GM12872 (cell line): ENCODE results near the gene GFPT2.

Experiments used
- TF ChIP-seq, protein P1 (sequence below): IDR thresholded peaks from 3 replicates; pipeline ENCODE4 v1.5.1; 2011; ENCODE audit warnings: low read depth, mild to moderate bottlenecking, low read length, moderate library complexity; ENCODE audit not compliant: insufficient read depth

Gene GFPT2

DNA sequence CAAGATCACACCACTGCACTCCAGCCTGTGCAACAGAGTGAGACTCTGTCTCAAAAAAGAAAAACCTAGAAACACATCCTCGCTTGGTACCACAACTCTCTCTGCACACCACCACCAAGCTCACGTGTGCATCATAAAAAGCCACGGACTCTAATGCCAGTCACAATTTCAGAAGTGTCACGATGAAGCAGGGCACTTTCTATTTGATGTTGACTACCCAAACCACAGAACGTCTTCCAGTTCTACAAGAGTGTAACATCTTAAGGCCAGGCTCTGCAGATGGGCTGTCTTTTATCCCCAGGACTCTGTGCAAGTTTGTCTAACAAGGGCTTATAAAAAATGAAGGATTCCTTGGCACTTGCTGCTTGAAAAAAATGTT is 22.9 kb downstream of the GFPT2 start:
- TF ChIP-seq, protein P1, sequence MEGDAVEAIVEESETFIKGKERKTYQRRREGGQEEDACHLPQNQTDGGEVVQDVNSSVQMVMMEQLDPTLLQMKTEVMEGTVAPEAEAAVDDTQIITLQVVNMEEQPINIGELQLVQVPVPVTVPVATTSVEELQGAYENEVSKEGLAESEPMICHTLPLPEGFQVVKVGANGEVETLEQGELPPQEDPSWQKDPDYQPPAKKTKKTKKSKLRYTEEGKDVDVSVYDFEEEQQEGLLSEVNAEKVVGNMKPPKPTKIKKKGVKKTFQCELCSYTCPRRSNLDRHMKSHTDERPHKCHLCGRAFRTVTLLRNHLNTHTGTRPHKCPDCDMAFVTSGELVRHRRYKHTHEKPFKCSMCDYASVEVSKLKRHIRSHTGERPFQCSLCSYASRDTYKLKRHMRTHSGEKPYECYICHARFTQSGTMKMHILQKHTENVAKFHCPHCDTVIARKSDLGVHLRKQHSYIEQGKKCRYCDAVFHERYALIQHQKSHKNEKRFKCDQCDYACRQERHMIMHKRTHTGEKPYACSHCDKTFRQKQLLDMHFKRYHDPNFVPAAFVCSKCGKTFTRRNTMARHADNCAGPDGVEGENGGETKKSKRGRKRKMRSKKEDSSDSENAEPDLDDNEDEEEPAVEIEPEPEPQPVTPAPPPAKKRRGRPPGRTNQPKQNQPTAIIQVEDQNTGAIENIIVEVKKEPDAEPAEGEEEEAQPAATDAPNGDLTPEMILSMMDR: no peak

DNA sequence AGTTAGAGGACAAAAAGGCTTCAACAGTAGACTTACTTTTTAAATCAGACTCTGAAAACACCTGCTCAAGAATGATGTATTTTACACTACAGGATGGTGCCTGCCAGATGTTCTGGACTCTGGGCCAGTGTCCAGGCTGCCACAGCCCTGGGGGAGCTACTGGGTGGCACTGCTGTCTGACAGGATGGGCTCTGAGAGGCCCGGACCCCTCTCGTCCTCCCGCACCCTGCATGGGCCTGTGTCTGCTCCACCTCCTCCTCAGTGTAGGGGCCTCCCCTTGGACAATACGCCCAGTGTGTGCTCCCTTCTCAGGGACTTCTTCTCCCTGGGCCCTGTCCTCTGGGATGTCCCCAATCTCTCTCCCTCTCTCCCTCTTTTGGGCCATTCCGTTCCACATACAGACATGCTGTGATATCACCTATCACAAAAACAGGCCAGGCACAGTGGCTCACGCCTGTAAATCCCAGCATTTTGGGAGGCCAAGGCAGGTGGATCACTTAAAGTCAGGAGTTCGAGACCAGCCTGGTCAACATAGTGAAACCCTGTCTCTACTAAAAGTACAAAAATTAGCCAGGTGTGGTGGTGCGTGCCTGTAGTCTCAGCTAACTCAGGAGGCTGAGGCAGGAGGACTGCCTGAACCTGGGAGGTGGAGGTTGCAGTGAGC is 23.4 kb downstream of the GFPT2 start:
- TF ChIP-seq, protein P1: no peak

DNA sequence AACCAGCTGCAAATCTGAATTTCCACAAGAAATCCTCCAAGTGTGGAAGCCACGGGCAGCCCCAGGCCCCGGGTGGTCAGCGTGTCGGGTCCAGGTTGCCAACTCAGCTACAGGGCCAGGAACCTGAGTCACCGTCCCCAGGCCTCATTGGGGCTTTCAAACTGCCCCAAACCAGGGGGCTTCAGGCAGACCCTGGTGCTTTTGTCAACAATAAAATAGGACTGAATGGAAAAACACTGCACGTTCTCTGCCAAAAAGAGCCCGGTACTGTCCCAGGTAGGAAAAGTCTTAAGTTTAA is 24.0 kb downstream of the GFPT2 start:
- TF ChIP-seq, protein P1: no peak

DNA sequence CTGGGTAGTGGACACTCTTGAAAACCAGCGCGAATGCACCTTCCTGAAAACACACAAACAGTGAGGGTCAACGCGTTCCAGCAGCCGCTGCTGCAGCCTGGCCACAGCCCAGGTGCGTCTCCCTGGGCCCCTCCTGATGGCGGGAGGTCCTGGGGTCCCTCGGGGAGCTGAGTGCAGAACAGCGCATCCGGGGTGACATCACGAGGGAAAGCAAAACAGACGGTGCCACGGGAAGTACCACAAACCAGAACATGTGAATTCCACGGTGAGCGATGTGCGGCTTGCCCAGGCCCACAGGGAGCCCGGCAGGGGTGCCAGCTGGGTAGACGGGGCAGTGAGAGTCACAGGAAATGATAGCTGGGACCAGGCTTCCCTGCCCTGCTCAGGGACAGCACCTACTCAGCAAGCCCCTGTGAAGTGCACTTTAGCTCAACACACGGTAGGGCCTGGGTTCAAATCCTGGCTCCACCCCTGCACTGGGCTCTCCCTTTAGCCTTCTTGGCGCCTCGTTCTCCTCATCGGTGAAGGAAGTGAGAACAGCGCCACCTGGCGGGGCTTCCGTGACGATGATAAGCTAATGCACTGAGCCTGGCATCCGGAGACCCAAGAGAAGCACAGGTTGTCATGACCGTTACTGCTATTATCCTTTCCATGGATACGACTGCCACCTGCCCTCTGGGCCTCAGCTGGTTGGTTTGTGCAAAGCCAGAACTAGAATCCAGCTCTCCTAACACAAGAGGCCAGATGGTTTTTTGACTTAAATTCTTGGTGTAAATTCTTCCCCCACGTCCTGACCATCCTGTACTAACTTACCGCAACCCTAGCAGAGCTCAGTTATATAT is 24.6 kb downstream of the GFPT2 start:
- TF ChIP-seq, protein P1: peak; percentile 90

DNA sequence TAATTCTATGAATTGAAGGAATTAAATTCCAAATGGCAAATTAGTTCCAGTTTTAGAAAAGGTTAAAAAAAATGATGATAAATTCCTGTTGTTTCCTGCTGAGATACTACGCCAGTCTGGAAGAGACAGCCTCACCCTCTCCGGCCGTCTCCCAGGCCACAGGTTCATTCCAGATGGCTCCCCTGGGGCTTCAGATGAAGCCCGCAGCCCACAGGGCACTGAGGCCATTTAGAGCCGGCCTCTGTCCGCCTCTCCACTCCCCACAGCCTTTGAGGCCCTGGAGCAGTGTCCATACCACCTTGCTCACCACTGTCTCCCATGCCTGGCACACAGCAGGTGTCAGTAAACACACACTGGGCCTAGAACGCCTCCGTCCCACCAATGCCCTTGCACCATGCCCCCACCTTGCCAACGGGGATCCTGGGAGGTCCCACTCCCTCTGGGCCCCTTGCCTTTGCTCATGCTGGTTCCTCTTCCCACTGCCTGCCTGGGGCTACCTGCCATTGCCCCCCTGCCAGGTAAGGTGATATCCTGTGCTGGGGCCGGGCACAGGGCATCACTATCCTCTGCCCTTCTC is 26.1 kb downstream of the GFPT2 start:
- TF ChIP-seq, protein P1: no peak

DNA sequence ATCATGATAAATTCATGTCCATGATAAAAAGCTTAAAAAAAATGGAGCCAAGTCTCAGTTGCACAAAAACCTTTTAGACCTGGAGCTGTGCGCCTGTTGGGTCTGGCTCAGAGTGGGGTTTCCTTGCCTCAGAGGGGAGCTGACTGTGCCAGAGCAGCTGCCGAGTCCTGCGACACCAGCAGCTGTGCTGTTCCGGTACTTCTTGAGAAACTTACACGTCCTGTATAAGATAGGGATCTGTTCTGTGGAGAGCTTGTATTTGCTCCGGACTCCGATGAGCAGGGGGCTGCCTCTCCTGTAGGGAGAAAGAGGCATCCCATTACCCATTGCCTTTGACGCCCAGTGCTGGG is 28.6 kb downstream of the GFPT2 start:
- TF ChIP-seq, protein P1: no peak

DNA sequence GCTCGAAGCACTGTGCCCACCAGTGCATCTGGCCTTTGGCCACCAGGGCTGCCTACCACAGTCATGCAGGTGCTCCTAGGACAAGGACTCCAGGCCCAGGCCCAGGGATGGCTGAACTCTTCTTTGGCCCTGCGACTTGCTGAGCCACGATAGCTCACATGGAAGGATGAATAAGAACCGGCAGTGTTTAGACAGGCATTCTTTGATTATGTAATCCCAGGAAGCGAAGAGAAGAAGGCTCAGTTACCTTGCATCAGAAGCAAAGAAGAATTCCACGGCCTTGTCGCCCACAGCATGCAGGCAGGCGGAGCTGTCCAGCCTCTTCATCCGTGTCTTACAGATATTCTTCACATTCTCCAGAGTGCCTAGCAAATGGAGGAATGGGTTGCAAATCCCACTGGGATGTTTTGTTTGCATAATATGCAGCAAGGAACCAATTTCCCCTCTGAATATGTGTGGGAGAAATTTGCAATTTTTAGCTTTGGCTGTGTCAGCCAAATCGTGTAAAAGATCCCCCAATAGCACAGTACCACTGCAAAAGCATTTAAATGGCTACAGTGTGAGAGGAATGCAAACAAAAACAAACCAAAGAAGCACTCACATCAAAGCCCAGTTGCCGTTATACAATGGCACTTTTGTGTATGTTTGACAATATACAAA is 29.1 kb downstream of the GFPT2 start:
- TF ChIP-seq, protein P1: no peak
